ENCODE data around the gene P2RY2. TPM values are rescaled to one million over a fixed set of nuclear protein-coding genes. Genes with fewer than 3 reads are reported as not detected.

The P2RY2 gene
- total and polyA plus RNA-seq, 2 experiments from 2014 or later: 0.63 to 1.6 TPM

DNA sequence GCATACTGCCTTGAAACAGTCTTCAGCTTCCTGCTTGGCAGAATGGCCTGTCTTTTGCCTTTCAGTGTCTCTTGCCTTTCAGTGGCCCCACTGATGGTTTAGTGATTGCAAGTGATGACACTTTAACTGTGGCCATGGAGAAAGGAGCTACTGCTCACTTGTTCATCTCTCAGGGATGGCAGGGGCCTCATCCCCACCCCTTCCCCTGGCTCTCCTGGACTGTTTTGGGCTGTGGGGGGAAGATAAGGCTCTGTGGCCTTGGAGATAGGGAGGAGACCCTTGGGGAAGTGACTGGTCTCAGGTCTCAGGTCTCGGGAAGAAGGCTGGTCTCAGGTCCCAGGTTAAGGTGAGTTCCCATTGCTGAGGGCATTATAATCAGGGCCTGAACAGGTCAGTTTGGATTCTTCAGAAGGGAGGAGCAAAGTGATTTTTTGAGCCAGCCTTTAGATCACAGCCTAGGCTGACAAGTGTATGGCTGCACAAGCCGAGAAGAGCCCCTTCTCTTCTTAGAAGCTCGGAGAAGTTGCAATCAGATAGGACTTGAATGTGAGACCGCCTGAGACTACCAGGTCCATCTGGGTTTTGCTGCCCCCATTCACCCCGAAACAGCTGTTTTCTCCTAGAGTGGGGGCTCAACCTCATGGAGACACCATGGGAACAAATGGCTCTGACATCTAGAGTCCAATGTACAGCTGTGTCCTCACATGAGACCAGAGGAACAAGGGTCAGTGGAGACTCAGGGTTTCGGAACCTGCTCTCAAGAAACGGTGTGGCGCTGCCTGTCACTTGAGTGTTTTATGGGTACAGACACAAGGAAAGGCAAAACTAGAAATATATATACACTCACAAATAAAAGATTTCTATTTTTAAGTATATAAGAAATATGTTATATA lies 15.9 kb upstream of the P2RY2 start (continued):
- TF ChIP-seq, protein P1, sequence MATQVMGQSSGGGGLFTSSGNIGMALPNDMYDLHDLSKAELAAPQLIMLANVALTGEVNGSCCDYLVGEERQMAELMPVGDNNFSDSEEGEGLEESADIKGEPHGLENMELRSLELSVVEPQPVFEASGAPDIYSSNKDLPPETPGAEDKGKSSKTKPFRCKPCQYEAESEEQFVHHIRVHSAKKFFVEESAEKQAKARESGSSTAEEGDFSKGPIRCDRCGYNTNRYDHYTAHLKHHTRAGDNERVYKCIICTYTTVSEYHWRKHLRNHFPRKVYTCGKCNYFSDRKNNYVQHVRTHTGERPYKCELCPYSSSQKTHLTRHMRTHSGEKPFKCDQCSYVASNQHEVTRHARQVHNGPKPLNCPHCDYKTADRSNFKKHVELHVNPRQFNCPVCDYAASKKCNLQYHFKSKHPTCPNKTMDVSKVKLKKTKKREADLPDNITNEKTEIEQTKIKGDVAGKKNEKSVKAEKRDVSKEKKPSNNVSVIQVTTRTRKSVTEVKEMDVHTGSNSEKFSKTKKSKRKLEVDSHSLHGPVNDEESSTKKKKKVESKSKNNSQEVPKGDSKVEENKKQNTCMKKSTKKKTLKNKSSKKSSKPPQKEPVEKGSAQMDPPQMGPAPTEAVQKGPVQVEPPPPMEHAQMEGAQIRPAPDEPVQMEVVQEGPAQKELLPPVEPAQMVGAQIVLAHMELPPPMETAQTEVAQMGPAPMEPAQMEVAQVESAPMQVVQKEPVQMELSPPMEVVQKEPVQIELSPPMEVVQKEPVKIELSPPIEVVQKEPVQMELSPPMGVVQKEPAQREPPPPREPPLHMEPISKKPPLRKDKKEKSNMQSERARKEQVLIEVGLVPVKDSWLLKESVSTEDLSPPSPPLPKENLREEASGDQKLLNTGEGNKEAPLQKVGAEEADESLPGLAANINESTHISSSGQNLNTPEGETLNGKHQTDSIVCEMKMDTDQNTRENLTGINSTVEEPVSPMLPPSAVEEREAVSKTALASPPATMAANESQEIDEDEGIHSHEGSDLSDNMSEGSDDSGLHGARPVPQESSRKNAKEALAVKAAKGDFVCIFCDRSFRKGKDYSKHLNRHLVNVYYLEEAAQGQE (IDR thresholded peaks at IDR 0.05; ENCODE audit: unreplicated experiment): no peak
- TF ChIP-seq, protein P2, sequence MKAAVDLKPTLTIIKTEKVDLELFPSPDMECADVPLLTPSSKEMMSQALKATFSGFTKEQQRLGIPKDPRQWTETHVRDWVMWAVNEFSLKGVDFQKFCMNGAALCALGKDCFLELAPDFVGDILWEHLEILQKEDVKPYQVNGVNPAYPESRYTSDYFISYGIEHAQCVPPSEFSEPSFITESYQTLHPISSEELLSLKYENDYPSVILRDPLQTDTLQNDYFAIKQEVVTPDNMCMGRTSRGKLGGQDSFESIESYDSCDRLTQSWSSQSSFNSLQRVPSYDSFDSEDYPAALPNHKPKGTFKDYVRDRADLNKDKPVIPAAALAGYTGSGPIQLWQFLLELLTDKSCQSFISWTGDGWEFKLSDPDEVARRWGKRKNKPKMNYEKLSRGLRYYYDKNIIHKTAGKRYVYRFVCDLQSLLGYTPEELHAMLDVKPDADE (IDR thresholded peaks at IDR 0.05): no peak
- TF ChIP-seq ZNF331 (CRISPR knock-in tag; IDR thresholded peaks at IDR 0.05; ENCODE audit: low read depth) (no peak), POLR2AphosphoS5 (IDR thresholded peaks at IDR 0.05; ENCODE audit: low read depth) (no peak), EZH2 (IDR thresholded peaks at IDR 0.05; ENCODE audit: low read depth, unreplicated experiment) (no peak), CREB1 (CRISPR knock-in tag; IDR thresholded peaks at IDR 0.05; ENCODE audit: low read depth) (no peak), NANOG (IDR thresholded peaks at IDR 0.05; ENCODE audit: borderline replicate concordance) (no peak)
- TF ChIP-seq, protein P3, sequence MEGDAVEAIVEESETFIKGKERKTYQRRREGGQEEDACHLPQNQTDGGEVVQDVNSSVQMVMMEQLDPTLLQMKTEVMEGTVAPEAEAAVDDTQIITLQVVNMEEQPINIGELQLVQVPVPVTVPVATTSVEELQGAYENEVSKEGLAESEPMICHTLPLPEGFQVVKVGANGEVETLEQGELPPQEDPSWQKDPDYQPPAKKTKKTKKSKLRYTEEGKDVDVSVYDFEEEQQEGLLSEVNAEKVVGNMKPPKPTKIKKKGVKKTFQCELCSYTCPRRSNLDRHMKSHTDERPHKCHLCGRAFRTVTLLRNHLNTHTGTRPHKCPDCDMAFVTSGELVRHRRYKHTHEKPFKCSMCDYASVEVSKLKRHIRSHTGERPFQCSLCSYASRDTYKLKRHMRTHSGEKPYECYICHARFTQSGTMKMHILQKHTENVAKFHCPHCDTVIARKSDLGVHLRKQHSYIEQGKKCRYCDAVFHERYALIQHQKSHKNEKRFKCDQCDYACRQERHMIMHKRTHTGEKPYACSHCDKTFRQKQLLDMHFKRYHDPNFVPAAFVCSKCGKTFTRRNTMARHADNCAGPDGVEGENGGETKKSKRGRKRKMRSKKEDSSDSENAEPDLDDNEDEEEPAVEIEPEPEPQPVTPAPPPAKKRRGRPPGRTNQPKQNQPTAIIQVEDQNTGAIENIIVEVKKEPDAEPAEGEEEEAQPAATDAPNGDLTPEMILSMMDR (conservative IDR thresholded peaks at IDR 0.05; ENCODE audit: low read depth in 2 of 2): no peak

DNA sequence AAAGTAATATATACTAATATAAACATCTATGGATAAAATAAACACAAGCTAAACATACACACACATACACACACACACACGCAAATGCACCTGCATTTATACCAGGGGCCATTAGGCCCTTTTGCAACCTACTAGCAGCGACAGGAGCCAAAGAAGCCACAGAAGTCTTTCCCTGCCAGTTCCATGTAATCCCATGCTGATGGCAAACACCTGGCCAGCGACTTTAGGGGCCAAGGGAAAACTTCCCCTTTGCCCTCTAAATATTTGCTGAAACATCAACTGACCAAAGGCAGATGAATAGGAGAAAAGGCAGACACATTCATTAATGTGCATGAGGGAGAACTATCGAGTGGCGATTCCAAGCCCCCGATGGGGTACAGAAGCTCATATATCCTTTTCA lies 14.8 kb upstream of the P2RY2 start:
- no peak overlapping the region for H3K4me3 Mint-ChIP-seq
- Histone ChIP-seq H3K36me3 (ENCODE audit: insufficient read depth) (no peaks in the 10 kb centered on the region), H3F3A (replicated peaks; ENCODE audit: low read depth) (no peaks in the 10 kb centered on the region), H3K4me2 (no peak overlapping the region), H3K4me1 (ENCODE audit: insufficient read depth) (peaks cover 22% of the 10 kb centered on the region), H2AFZ (no peak overlapping the region), H3K27ac (ENCODE audit: low read depth) (no peak overlapping the region), H3K9me2 (ENCODE audit: insufficient read depth) (no peaks in the 10 kb centered on the region), H4K20me1 (replicated peaks; ENCODE audit: insufficient read depth) (no peaks in the 10 kb centered on the region), H3K79me2 (replicated peaks; ENCODE audit: insufficient read depth) (no peaks in the 10 kb centered on the region), H3K4me3 (no peak overlapping the region), H3K27me3 (ENCODE audit: insufficient read depth) (no peaks in the 10 kb centered on the region)
- DNase-seq (ENCODE audit: low spot score) (no peak), ATAC-seq (no peak)
- TF ChIP-seq, protein P1 (IDR thresholded peaks at IDR 0.05; ENCODE audit: unreplicated experiment): no peak
- TF ChIP-seq JUNB (IDR thresholded peaks at IDR 0.05; ENCODE audit: unreplicated experiment) (no peak), ZNF331 (CRISPR knock-in tag; IDR thresholded peaks at IDR 0.05; ENCODE audit: low read depth) (no peak), EZH2 (IDR thresholded peaks at IDR 0.05; ENCODE audit: low read depth, unreplicated experiment) (no peak), NANOG (IDR thresholded peaks at IDR 0.05; ENCODE audit: borderline replicate concordance) (no peak), EZH2phosphoT487 (IDR thresholded peaks at IDR 0.05; ENCODE audit: unreplicated experiment) (no peak), CREB1 (CRISPR knock-in tag; IDR thresholded peaks at IDR 0.05; ENCODE audit: low read depth) (no peak)
- TF ChIP-seq, protein P2 (IDR thresholded peaks at IDR 0.05): no peak
- H3K27ac Mint-ChIP-seq: no peak overlapping the region
- peaks cover 5% of the 10 kb centered on the region for H3K27me3 Mint-ChIP-seq (ENCODE audit: insufficient read depth, low read depth, poor library complexity)
- no peaks in the 10 kb centered on the region for H3K36me3 Mint-ChIP-seq (ENCODE audit: low read depth)
- peaks cover 26% of the 10 kb centered on the region for H3K4me1 Mint-ChIP-seq
- no peaks in the 10 kb centered on the region for H3K9me3 Mint-ChIP-seq

All from GM23338 (cell line).